Amniotic epithelial cell (primary cell): ENCODE data around the gene RDM1.
A peak's percentile ranks its signal among the peaks of the same experiment; 100 is the strongest.
"Not testable (repeated sequence)": the region's sequence is repeated elsewhere in the genome, so short reads cannot be mapped to it uniquely, and the experiment has no call there.

Experiments used
- DNase-seq: peaks from one replicate; pipeline ENCODE4 v3.0.0-alpha.2; 2010; ENCODE audit warnings: low read depth

Gene RDM1

GRCh38 chr17:35930211-35931065 is at the start of gene RDM1:
RDM1 (minus strand) TSS chr17:35930773; CDS start chr17:35930727, 46 bp downstream.
- DNase-seq, result peak; percentile 7

GRCh38 chr17:35978346-35978745 is 47.8 kb upstream of the RDM1 start:
- DNase-seq, result no peak

GRCh38 chr17:35977509-35977908 is 46.9 kb upstream of the RDM1 start:
- no peak for DNase-seq

- DNase-seq, result peak; percentile 13
Observed at GRCh38 chr17:35973333-35974260, 43.0 kb upstream of the RDM1 start.

GRCh38 chr17:35972945-35973332 is 42.4 kb upstream of the RDM1 start:
- DNase-seq, result no peak

GRCh38 chr17:35972535-35972934 is 42.0 kb upstream of the RDM1 start:
- no peak for DNase-seq

- no peak for DNase-seq
Observed at GRCh38 chr17:35972066-35972465, 41.5 kb upstream of the RDM1 start.

GRCh38 chr17:35969558-35970380 is 39.2 kb upstream of the RDM1 start:
- peak; percentile 66 for DNase-seq

- no peak for DNase-seq
Observed at GRCh38 chr17:35968520-35969054, 38.0 kb upstream of the RDM1 start.

GRCh38 chr17:35965272-35965671 is 34.7 kb upstream of the RDM1 start:
- DNase-seq, result no peak

- no peak for DNase-seq
Observed at GRCh38 chr17:35963663-35964062, 33.1 kb upstream of the RDM1 start.

- DNase-seq, result no peak
Observed at GRCh38 chr17:35953720-35954119, 23.1 kb upstream of the RDM1 start.

- no peak for DNase-seq
Observed at GRCh38 chr17:35949401-35949800, 18.8 kb upstream of the RDM1 start.

- no peak for DNase-seq
Observed at GRCh38 chr17:35948092-35948491, 17.5 kb upstream of the RDM1 start.

- peak; percentile 18 for DNase-seq
Observed at GRCh38 chr17:35947156-35947585, 16.6 kb upstream of the RDM1 start.

GRCh38 chr17:35944151-35944550 is 13.6 kb upstream of the RDM1 start:
- no peak for DNase-seq

GRCh38 chr17:35943537-35943936 is 13.0 kb upstream of the RDM1 start, which contains the start of gene LYZL6:
LYZL6 (minus strand) TSS chr17:35943713; CDS start chr17:35939356, 4,357 bp downstream.
- no peak for DNase-seq

GRCh38 chr17:35942588-35943186 is 12.1 kb upstream of the RDM1 start:
- DNase-seq, result no peak

GRCh38 chr17:35938492-35938891 is 7.9 kb upstream of the RDM1 start:
- DNase-seq, result not testable (repeated sequence)

- DNase-seq, result no peak
Observed at GRCh38 chr17:35936063-35936462, 5.5 kb upstream of the RDM1 start.

GRCh38 chr17:35934760-35935159 is 4.2 kb upstream of the RDM1 start:
- DNase-seq, result no peak
